OCI-LY3 (cell line): ENCODE measurements around the gene CACNA2D1.

ENCODE experiments used
- EZH2phosphoT487 ChIP-seq: fragments of 200-600 bp; shearing (Covaris generic); IDR thresholded peaks from 2 replicates; pipeline ENCODE4 v1.6.1; 2018; ENCODE audit warnings: antibody characterized with exemption, mixed run types, low read depth
- TF ChIP-seq, protein P1 (sequence below): fragments of 200-600, 300-600 bp; sonication (generic); IDR thresholded peaks from 2 replicates; pipeline ENCODE4 v1.5.1; 2014; ENCODE audit warnings: antibody characterized with exemption, low read length, low read depth

- TF ChIP-seq, protein P1, sequence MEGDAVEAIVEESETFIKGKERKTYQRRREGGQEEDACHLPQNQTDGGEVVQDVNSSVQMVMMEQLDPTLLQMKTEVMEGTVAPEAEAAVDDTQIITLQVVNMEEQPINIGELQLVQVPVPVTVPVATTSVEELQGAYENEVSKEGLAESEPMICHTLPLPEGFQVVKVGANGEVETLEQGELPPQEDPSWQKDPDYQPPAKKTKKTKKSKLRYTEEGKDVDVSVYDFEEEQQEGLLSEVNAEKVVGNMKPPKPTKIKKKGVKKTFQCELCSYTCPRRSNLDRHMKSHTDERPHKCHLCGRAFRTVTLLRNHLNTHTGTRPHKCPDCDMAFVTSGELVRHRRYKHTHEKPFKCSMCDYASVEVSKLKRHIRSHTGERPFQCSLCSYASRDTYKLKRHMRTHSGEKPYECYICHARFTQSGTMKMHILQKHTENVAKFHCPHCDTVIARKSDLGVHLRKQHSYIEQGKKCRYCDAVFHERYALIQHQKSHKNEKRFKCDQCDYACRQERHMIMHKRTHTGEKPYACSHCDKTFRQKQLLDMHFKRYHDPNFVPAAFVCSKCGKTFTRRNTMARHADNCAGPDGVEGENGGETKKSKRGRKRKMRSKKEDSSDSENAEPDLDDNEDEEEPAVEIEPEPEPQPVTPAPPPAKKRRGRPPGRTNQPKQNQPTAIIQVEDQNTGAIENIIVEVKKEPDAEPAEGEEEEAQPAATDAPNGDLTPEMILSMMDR = peak; percentile 31; the same call in 1 of the 2 replicates
- TF ChIP-seq EZH2phosphoT487 = no peak
Measured at GRCh38 chr7:82173400-82174021, 270.1 kb downstream of the CACNA2D1 start.
